Keratinocyte (primary cell): ENCODE data around the gene SLC25A42. TPM values are rescaled to one million over a fixed set of nuclear protein-coding genes. Genes with fewer than 3 reads are reported as not detected.

Source experiments
- DNase-seq: peaks from one replicate; pipeline ENCODE4 v3.0.0-alpha.2; 2011; ENCODE audit warnings: low read depth, missing footprints, low spot score
- FAIRE-seq: peaks from 2 replicates; lab custom pipeline; 2011; peaks lifted over from hg19 to GRCh38; lab: Jason Lieb, UNC
- H2AFZ ChIP-seq: 2 replicates; pipeline ENCODE4 v1.6.0; 2012; ENCODE audit warnings: low read length, control low read depth, inconsistent platforms; ENCODE audit not compliant: control insufficient read depth
- H3K27ac ChIP-seq: 2 replicates; pipeline ENCODE4 v1.5.1; 2011; ENCODE audit warnings: low read length; ENCODE audit not compliant: control insufficient read depth, insufficient read depth
- H3K27me3 ChIP-seq: 3 replicates; pipeline ENCODE4 v1.6.0; 2011; ENCODE audit warnings: low read length; ENCODE audit not compliant: control insufficient read depth, insufficient read depth; ENCODE audit errors: extremely low read depth
- H3K36me3 ChIP-seq, 2 experiments: 2 replicates in 1 of 2; 3 replicates in 1 of 2; pipeline ENCODE4 v1.5.1; 2011; ENCODE audit warnings: low read length in 2 of 2, mild to moderate bottlenecking in 1 of 2; ENCODE audit not compliant: control insufficient read depth in 2 of 2, insufficient read depth in 2 of 2; ENCODE audit errors: extremely low read depth in 1 of 2
- H3K4me1 ChIP-seq: 3 replicates; pipeline ENCODE4 v1.5.1; 2011; ENCODE audit warnings: low read length; ENCODE audit not compliant: control insufficient read depth, insufficient read depth; ENCODE audit errors: extremely low read depth
- H3K4me2 ChIP-seq: 3 replicates; pipeline ENCODE4 v1.6.0; 2011; ENCODE audit warnings: low read depth, low read length; ENCODE audit not compliant: control insufficient read depth, insufficient read depth; ENCODE audit errors: extremely low read depth
- H3K4me3 ChIP-seq, 3 experiments: fragments of 200-600 bp in 1 of 3; sonication (generic) in 1 of 3; 2 replicates in 2 of 3; 3 replicates in 1 of 3; pipeline ENCODE4 v1.5.1; 2011 to 2016; ENCODE audit warnings: low read length in 3 of 3, mild to moderate bottlenecking in 3 of 3, control low read depth in 2 of 3, inconsistent platforms in 1 of 3, low read depth in 1 of 3, mixed read lengths in 1 of 3, mixed run types in 1 of 3, moderate library complexity in 1 of 3; ENCODE audit not compliant: control insufficient read depth in 2 of 3, insufficient read depth in 2 of 3; ENCODE audit errors: extremely low read depth in 1 of 3
- H3K79me2 ChIP-seq: 2 replicates; pipeline ENCODE4 v1.6.0; 2012; ENCODE audit warnings: low read length; ENCODE audit not compliant: control insufficient read depth, insufficient read depth
- H3K9ac ChIP-seq: 3 replicates; pipeline ENCODE4 v1.6.0; 2011; ENCODE audit warnings: low read length; ENCODE audit not compliant: control insufficient read depth, insufficient read depth; ENCODE audit errors: extremely low read depth
- H3K9me1 ChIP-seq: 3 replicates; pipeline ENCODE4 v1.6.0; 2011; ENCODE audit warnings: low read length; ENCODE audit not compliant: control insufficient read depth, insufficient read depth; ENCODE audit errors: extremely low read depth
- H3K9me3 ChIP-seq: 2 replicates; pipeline ENCODE4 v1.5.1; 2012; ENCODE audit warnings: low read depth, low read length; ENCODE audit not compliant: control insufficient read depth
- H4K20me1 ChIP-seq: 3 replicates; pipeline ENCODE4 v1.6.0; 2011; ENCODE audit warnings: low read length; ENCODE audit not compliant: control insufficient read depth, insufficient read depth; ENCODE audit errors: extremely low read depth
- EZH2 ChIP-seq: IDR thresholded peaks from one replicate; pipeline ENCODE4 v1.6.1; 2012; ENCODE audit warnings: inconsistent platforms, mild to moderate bottlenecking, low read length, moderate library complexity
- dilution Hi-C: fragments of 300-500 bp; cut with MboI; formaldehyde crosslinking; loops from one replicate; pipeline ENCODE4 v1.7.0; 2020; ENCODE audit warnings: low sequenced_read_pairs; ENCODE audit not compliant: extremely low pct_ligation_motif_present
- polyA plus RNA-seq, 5 experiments: library from polyadenylated mRNA; depleted of rRNA in 3 of 5; stranded (reverse) in 3 of 5; stranded (forward) in 1 of 5; unstranded in 1 of 5; fragments of >200 nt; gene quantifications; 1 replicate in 1 of 5; 2 replicates in 3 of 5; 3 replicates in 1 of 5; pipeline versions ENCODE4 v1.2.1 to v1.2.3, GENCODE V29; 2011 to 2012; ENCODE audit warnings: missing spikeins in 2 of 5, low read depth in 1 of 5, low replicate concordance in 1 of 5
- TF ChIP-seq, protein P1 (sequence below), 3 experiments: IDR thresholded peaks in 1 of 3; conservative IDR thresholded peaks in 1 of 3; optimal IDR thresholded peaks in 1 of 3; 2 replicates in 2 of 3; 3 replicates in 1 of 3; pipeline versions ENCODE3 to v1.5.1; 2011; ENCODE audit warnings: low read length in 3 of 3, mild to moderate bottlenecking in 3 of 3, moderate library complexity in 2 of 3, control low read depth in 1 of 3, inconsistent platforms in 1 of 3; ENCODE audit not compliant: insufficient read depth in 2 of 3; ENCODE audit errors: extremely low read depth in 1 of 3

SLC25A42 gene
- polyA plus RNA-seq, 1 donor (not counting 4 experiments of a cell fraction or from before 2014, with no cell fraction given) = 1.2 TPM

GRCh38 chr19:19067276-19068072 is 3.7 kb downstream of the SLC25A42 start:
- no peak overlapping the region for H3K4me2 ChIP-seq
- dilution Hi-C loops = no loop called here
- TF ChIP-seq, protein P1, sequence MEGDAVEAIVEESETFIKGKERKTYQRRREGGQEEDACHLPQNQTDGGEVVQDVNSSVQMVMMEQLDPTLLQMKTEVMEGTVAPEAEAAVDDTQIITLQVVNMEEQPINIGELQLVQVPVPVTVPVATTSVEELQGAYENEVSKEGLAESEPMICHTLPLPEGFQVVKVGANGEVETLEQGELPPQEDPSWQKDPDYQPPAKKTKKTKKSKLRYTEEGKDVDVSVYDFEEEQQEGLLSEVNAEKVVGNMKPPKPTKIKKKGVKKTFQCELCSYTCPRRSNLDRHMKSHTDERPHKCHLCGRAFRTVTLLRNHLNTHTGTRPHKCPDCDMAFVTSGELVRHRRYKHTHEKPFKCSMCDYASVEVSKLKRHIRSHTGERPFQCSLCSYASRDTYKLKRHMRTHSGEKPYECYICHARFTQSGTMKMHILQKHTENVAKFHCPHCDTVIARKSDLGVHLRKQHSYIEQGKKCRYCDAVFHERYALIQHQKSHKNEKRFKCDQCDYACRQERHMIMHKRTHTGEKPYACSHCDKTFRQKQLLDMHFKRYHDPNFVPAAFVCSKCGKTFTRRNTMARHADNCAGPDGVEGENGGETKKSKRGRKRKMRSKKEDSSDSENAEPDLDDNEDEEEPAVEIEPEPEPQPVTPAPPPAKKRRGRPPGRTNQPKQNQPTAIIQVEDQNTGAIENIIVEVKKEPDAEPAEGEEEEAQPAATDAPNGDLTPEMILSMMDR (optimal IDR thresholded peaks at IDR 0.05 in 1 of 3, IDR thresholded peaks at IDR 0.05 in 1 of 3, conservative IDR thresholded peaks at IDR 0.05 in 1 of 3; ENCODE audit: extremely low read depth in 1 of 3, insufficient read depth in 2 of 3, low read length in 3 of 3) = no peak
- peaks cover 2% of the 10 kb centered on the region for H3K27me3 ChIP-seq
- H3K9me1 ChIP-seq = no peaks in the 10 kb centered on the region
- no peak overlapping the region for H2AFZ ChIP-seq
- no peaks in the 10 kb centered on the region for H4K20me1 ChIP-seq
- no peaks in the 10 kb centered on the region for H3K9me3 ChIP-seq
- H3K9ac ChIP-seq = no peak overlapping the region
- H3K4me1 ChIP-seq = peaks cover 4% of the 10 kb centered on the region
- no peaks in the 10 kb centered on the region for H3K79me2 ChIP-seq
- DNase-seq (no peak), FAIRE-seq (no peak)
- no peaks in the 10 kb centered on the region for H3K36me3 ChIP-seq
- H3K27ac ChIP-seq = no peak overlapping the region
- H3K4me3 ChIP-seq = no peak overlapping the region

DNA sequence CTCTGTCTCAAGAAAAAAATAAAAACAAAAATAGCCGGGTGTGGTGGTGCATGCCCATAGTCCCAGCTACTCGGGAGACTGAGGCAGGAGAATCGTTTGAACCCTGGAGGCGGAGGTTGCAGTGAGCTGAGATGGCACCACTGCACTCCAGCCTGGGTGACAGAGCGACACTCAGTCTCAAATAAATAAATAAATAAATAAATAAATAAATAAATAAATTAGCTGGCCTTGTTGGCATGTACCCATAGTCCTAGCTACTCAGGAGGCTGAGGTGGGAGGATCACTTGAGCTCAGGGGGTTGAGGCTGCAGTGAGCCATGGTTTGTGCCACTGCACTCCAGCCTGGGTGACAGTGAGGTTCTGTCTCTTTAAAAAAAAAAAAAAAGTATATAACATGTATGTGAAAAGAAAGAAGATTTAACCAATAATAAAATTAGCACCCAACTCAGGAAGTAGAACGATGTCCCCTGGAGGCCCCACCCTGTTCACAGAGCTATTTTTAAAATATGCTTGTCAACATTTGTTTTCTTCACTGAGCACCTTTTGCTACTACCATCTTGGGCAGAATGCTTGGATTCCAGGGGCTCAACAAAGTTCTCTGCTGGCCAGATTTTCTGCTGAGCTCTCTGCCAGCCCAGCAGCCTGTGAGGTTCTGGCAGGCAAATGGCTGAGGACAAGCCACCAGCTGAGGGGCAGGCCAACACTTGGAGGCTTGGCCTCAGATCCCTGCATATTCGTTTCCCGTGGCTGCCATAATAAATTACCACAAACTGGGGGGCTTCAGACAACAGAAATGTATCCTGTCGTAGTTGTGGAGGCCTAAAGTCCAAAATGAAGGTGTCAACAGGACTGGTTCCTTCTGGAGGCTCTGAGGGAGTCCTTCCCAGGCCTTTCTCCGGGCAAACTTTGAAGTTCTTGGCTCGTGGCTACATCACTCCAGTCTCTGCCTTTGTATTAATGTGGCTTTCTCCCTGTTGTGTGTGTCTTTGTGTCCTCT is 5.2 kb downstream of the SLC25A42 start:
- Histone ChIP-seq H2AFZ (no peak overlapping the region), H3K9ac (no peak overlapping the region), H3K4me1 (no peaks in the 10 kb centered on the region), H3K27ac (no peak overlapping the region), H3K9me1 (no peaks in the 10 kb centered on the region), H3K36me3 (no peaks in the 10 kb centered on the region), H3K4me3 (no peak overlapping the region), H3K4me2 (no peak overlapping the region), H4K20me1 (no peaks in the 10 kb centered on the region), H3K79me2 (no peaks in the 10 kb centered on the region), H3K9me3 (no peaks in the 10 kb centered on the region), H3K27me3 (peaks cover 2% of the 10 kb centered on the region)
- DNase-seq (no peak), FAIRE-seq (no peak)
- TF ChIP-seq, protein P1 (optimal IDR thresholded peaks at IDR 0.05 in 1 of 3, IDR thresholded peaks at IDR 0.05 in 1 of 3, conservative IDR thresholded peaks at IDR 0.05 in 1 of 3; ENCODE audit: extremely low read depth in 1 of 3, insufficient read depth in 2 of 3, low read length in 3 of 3) = no peak
- no peak for TF ChIP-seq EZH2
- dilution Hi-C loops = no loop called here
